NCI-H345 treated with DMSO at 0.1 percent for 48 hours (cell line): ENCODE results near the gene FDXR.

ENCODE experiments used
- DNase-seq: peaks from one replicate; lab custom pipeline; 2025; ENCODE audit not compliant: unreplicated experiment; lab: John Stamatoyannopoulos, UW

Gene FDXR

GRCh38 chr17:74814453-74814852, 58.3 kb downstream of the FDXR start:
- DNase-seq = no peak
